OCI-LY7 (cell line): ENCODE results near the gene RNF43.

Experiments used
- CTCF ChIP-seq: fragments of 200-600 bp; sonication (generic); conservative IDR thresholded peaks from 2 replicates; pipeline ENCODE4 v1.5.1; 2014; ENCODE audit warnings: mild to moderate bottlenecking, antibody characterized with exemption, low read length, moderate library complexity, mixed read lengths
- EZH2phosphoT487 ChIP-seq: fragments of 200-600 bp; sonication (generic); IDR thresholded peaks from 2 replicates; pipeline ENCODE4 v1.6.1; 2018; ENCODE audit warnings: low read depth, borderline replicate concordance, mild to moderate bottlenecking, mixed run types, antibody characterized with exemption, low read length, moderate library complexity, mixed read lengths

GRCh38 chr17:58369214-58370031 lies 47.9 kb downstream of the RNF43 start:
- TF ChIP-seq CTCF (no peak), EZH2phosphoT487 (no peak)
